Amygdala (tissue), 56 donors: ENCODE measurements around the gene BLOC1S1.
A peak's percentile ranks its signal among the peaks of the same experiment; 100 is the strongest.

Experiments used
- DNase-seq, 56 donors: peaks; one replicate each; lab custom pipeline; 2025; lab: John Stamatoyannopoulos, UW

Gene BLOC1S1

GRCh38 chr12:55723516-55724225 lies 7.8 kb downstream of the BLOC1S1 start:
- no peak for DNase-seq

GRCh38 chr12:55724226-55724939 lies 8.5 kb downstream of the BLOC1S1 start:
- DNase-seq: peak in 38 of 56 donors; percentile 13 to 82 (median 47)

GRCh38 chr12:55724940-55725309 lies 9.1 kb downstream of the BLOC1S1 start:
- no peak for DNase-seq

- DNase-seq: no peak
Measured at GRCh38 chr12:55725556-55725955, 9.7 kb downstream of the BLOC1S1 start.

DNA sequence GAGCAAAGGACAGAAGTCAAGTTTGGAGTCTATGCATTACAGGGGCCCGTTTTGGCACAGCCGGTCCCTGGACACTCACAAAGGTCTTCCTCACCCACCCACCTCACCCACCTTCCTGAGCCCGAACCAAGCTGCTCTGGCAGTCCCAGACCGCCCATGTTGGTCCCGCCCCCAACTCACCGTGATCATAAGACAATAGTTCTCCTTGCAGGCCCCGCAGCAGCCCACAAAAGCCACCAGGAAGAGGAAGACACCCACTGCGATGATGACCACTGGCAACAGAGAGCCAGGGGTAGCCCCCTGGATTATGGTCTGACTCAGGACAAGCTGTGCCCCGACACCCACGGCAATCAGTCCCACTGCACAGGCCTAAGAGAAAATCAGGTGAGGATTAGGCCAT lies 11.1 kb downstream of the BLOC1S1 start:
- DNase-seq: no peak

GRCh38 chr12:55727643-55728185 lies 11.9 kb downstream of the BLOC1S1 start:
- peak in 19 of 56 donors; percentile 18 to 67 (median 48) for DNase-seq

DNA sequence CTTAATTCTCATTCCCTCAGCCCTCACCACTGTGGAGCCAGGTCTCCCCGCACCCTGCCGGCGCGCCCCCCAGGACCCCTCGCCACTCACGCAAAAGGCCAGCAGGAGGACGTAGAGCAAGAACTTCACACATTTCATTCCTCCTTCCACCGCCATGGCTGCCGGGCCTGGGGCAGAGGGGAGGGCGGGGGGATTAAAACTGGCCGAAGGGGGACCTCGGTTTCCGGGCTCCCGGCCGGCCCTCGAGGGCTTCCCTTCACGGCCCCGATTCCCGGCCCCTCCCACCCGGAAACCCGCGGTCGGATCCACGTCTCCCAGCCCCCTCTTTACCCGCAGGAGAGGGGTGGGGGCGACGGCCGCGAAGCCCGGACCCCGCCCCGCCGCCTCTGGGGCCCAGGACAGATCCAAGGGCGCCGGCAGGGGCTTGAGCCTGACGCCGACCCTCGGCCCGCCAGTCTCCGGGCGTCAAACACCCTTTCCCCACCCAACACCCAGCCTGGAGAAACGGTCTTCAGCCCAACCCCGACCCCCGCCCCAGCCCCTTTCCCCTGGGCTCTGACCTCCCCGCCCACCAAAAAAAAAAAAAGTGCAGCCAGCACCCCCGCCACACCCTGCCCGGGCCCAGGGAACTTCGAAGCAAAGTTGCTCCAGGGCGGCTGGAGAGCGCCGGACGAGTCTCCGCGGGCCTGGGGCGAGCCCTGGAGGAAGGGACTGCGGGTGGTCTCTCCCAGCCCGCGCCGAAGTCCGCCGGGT lies 12.5 kb downstream of the BLOC1S1 start:
- peak in 51 of 56 donors; percentile 26 to 83 (median 63) for DNase-seq

- DNase-seq: peak in 55 of 56 donors; percentile 64 to 95 (median 86)
Measured at GRCh38 chr12:55728939-55729818, 13.3 kb downstream of the BLOC1S1 start, which contains the start of gene CD63. Gene CD63, minus strand, starts transcription at chr12:55729009. Its CDS starts 668 bp downstream, at chr12:55728341.

DNA sequence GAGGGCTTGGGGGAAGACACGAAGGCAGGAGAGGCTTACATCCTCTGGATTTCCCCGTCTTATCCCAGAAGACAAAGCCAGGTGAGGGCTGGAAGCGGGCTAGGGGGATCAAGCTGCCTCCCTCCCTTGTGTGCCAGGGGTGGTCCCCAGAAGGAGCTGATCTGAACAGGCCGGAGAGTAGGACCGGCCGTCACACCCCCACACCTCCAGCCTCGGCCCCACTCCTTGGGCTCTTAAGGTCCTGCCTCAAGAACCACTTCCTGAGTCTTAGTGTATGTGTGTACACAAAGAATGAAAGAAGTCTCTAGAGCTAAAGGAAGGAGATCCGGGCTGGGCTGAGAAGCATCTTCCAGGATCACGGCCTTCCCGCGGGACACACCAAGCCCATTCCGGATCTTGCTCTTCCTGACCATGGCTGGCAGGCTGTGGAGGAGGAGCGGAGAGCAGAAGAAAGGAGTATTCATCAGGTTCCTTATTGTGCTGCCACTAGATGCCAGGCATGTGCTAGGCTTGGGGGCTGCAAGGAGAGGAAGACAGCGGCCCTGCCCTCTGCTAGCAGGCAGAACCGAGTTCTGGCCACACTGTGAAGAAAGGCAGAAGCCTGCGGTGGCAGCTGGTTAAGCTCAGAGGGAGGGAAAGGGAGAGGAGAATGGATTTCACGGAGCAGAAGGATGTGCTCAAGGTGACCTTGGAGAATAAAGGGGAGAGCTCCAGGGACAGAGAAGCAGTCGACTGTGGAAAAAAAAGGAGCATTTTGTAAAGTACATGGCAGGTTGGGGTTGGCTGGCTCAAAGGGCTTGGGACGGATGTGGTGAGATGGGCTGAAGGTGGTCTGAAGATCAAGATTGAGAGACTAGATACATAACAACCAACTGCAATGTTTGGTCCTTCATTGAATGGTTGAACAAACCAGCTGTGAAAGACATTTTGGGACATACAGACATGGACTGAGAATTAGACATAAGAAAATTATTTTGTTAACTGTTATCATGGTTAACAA lies 14.3 kb downstream of the BLOC1S1 start:
- DNase-seq: peak in 50 of 56 donors; percentile 29 to 80 (median 62)

- no peak for DNase-seq
Measured at GRCh38 chr12:55732288-55732687, 16.4 kb downstream of the BLOC1S1 start.

GRCh38 chr12:55733021-55733555 lies 17.2 kb downstream of the BLOC1S1 start:
- DNase-seq: no peak

DNA sequence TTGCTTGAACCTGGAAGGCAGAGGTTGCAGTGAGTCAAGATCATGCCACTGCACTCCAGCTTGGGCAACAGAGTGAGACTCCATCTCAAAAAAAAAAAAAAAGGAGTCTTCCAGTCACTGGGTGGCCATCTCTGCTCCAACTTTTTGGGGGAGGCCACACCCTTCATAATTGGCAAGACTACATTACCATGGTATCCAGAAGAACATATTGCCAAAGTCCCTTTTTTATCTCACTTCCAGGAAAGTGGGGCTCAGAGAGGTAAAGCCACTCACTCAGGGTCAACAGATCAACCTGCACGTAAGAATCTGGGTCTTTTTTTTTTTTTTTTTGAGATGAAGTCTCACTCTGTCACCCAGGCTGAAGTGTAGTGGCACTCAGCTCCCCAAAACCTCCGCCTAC lies 18.0 kb downstream of the BLOC1S1 start:
- DNase-seq: no peak

DNA sequence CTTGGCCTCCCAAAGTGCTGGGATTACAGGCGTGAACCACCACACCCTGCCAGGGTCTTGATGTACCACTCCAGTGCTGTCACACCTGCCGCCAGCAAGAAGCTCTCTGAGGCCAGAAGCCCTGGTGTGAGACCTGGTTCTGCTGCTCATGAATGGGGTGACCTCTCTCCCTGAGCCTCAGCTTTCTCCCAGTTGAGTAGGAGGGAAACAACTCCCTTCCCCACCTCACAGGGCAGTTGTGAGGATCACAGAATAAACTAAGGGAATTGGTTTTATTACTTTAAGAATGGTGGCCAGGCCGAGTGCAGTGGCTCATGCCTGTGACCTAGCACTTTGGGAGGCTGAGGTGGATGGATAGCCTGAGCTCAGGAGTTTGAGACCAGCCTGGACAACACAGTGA lies 18.7 kb downstream of the BLOC1S1 start:
- no peak for DNase-seq

DNA sequence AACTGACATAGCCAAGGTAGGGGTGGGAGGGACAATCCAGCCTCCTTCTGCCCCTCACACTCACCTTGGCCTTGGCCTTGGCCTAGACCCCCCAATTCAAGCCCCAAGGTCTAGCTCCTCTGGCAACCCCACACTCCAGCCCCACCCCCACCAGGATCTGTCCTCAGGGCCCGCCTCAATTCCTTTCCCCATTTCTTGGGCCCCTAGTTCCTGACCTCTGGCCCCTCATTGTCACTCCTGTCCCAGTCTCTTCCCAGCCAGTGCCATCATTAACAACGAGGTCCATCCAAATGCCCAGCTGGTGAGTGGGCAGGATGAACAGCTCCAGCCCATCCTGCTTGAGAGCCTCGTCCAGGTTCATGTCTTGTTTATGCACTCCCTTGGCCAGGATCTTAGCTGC lies 20.2 kb downstream of the BLOC1S1 start:
- no peak for DNase-seq

- DNase-seq: peak in 42 of 56 donors; percentile 13 to 79 (median 44)
Measured at GRCh38 chr12:55736780-55737580, 21.1 kb downstream of the BLOC1S1 start.

GRCh38 chr12:55737581-55738122 lies 21.8 kb downstream of the BLOC1S1 start:
- DNase-seq: no peak
